NK-92 (cell line): ENCODE data around the gene RBM38.
A peak's percentile ranks its signal among the peaks of the same experiment; 100 is the strongest.

Experiments used
- DNase-seq: peaks from one replicate; lab custom pipeline; 2025; ENCODE audit not compliant: unreplicated experiment; lab: John Stamatoyannopoulos, UW

Gene RBM38

DNA sequence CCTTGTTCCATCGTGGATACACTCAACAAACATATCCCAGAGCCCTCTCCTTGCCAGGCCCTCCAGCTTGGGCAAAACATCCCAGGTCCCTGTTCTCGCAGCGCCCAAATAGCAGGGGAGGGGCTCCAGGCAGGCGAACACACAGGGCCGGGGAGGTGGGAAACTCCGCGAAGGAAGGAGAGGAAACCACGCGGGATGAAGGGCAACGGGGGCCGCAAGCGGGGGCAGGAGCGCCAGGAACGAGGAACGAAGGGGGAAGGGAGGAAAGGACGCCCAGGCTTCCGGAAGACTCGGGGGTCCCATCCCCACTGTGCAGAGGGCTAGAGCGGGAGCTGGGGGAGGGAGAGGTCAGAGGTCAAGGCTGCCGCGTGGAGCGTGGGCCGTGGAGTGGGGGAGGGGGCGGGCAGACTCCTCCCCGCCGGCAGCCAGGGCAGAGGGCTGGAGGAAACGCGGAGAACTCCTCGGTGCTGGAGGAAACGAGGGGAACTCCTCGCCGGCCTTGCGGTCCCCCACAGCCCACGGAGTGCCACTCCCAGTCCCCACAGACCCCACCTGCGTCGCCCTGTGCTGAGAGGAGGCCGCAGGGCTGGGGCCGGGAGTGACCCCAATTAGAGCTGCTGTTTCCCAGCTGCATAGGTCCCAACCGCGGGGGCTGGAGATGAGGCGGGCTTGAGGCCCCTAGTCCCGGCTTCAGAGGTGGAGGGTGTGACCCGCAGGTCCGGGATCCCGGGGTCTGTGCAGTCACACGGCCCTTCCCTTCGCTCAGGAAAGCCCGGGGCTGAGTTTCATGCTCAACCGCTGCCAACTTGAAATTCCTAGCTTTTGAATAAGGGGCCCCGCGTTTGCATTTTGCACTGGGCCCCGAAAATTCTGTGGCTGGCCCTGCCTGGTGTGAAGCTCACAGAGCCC lies 1.2 kb upstream of the RBM38 start:
- DNase-seq, result no peak

DNA sequence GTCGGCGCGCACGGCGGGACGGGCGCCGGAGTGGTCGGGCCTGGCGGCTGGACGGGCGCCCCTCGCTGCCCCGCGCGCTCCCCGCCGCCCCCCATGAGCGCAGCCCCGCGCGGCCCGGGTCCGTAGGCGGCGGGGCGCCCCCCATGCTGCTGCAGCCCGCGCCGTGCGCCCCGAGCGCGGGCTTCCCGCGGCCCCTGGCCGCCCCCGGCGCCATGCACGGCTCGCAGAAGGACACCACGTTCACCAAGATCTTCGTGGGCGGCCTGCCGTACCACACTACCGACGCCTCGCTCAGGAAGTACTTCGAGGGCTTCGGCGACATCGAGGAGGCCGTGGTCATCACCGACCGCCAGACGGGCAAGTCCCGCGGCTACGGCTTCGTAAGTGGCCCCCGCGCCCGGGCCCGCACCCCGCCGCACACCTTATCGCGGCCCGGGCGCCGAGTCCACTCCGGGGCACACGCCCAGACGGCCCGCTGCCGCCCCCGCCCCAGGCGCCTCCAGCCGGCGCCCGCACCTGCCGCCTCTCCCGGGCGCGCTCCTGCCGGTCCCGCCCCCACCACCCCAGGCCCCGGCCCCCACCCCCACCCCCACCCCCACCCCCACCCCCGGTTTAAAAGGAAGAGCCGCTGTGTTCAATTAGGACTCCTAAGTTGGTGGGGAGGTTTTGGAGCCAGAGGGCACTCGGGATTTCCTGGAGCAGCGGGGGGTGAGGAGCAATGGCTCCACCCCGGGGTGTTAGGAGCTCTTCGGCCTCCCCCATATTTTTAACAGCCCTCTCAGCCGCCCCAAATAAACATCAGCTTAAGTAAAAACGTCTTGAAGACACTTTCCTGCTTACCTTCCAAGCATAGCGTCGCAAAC lies 474 bp downstream of the RBM38 start:
- no peak for DNase-seq

GRCh38 chr20:57392512-57393271 lies 1.5 kb downstream of the RBM38 start:
- peak; percentile 25 for DNase-seq

- no peak for DNase-seq
These were observed 2.3 kb downstream of the RBM38 start for GRCh38 chr20:57393321-57394120.

DNA sequence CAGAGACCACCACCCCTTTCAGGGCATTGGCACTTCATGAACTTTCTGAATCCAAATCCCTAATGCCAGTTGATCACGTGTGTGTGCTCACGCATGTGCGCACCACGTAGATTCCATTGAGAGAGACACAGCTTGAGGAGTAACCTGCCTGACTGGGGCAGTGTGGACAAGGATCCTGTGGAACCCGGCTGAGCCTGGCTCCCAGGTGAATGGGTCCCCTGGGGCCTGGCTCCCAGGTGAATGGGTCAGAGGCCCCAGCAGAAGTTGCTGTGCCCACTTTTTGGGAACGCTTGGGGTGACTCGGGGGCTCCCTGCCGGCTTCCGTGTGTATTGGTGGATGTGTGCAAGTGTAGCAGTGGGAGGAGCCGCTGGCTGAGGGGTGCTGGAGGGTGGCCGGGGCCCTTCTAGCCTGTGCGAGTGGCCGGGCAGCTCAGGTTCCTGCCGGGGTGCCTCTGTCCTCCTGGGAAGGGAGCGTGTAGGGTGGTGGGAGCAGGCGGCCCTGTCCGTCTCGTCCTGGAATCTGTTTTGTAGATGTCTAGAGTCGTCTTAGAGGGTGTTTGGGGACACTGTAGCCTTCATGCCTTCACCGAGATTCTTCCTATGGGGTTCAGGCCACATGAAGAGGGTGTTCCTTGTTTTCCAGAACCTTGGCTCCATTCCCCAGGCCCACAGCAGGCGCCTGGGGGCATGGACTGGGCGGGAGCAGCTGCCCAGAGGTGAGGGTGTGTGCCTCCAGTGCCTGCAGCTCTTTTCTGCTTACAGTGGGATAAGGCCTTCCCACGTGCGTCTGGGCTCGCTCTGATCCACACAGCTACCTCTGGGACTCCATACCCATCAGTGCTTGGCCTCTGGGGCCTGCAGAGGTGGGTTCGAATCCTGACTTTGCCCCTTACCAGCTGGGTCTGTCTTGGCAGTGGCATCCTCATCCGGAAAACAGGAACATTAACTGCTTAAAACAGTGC lies 3.2 kb downstream of the RBM38 start:
- DNase-seq, result no peak

- no peak for DNase-seq
These were observed 4.1 kb downstream of the RBM38 start for GRCh38 chr20:57395111-57395966.

DNA sequence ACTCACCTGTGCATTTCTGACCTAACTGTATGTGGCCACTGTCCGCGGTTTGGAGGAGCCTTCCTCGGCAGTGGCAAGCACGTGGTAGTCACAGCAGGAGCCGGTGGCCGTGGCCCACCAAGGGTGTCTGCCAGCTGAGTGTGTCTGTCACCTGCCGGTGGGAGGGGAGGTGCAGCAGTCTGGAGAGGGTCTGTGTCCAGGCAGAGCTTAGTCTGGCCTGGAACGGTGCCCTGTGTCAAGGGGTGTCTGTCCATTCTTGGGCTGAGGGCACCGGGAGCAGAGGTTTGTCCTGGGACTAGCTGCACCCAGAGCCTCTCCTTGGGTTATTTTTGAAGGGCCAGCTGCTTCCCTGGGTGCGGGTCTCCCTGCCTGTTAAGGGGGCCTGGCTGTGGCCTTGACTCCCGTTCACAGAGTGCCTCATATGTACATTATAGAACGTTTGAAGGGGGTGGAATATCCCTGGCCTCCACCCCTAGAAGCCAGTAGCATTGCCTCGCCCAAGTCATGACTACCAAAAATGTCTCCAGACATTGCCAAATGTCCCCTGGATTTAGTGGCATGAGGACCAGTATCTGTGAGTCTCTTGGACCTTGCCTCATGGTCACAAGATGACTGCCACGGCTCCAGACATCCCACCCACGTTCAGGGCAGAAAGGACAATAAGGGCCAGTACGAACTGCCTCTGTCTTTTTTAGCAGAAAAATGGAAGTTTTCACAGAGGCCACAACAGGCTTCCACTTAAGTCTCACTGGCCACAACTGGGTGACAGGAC lies 5.2 kb downstream of the RBM38 start:
- no peak for DNase-seq

GRCh38 chr20:57396984-57397692 lies 5.9 kb downstream of the RBM38 start:
- DNase-seq, result no peak

- no peak for DNase-seq
These were observed 6.5 kb downstream of the RBM38 start for GRCh38 chr20:57397693-57398108.

DNA sequence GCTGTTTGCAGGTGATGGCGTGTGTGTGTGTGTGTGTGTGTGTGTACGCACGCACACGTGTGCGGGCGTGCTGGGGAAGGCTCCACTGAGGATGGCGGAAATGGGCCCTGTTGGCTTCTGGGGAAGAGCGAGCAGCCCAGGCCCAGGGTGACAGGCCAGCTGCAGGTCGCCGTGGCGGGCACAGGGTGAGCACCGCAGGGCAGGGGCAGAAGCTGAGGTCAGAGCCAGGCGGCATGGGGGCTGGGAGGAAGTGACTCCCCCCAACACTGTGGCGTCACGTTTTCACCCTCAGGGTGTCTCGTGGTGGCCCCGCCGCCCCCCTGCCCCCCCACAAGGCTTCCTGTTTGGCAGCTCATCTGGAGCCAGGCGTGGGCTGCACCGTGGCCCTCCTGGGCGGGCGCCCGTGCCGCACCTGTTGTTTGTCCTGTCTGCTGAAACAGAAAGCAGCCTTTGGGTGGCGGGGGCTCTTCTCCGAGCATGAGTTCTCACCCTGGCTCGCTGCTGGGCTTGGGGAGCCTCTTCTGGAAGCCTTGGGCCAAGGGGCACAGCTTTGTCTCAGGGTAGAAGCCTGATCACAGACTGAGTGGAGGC lies 7.1 kb downstream of the RBM38 start:
- DNase-seq, result peak; percentile 70

DNA sequence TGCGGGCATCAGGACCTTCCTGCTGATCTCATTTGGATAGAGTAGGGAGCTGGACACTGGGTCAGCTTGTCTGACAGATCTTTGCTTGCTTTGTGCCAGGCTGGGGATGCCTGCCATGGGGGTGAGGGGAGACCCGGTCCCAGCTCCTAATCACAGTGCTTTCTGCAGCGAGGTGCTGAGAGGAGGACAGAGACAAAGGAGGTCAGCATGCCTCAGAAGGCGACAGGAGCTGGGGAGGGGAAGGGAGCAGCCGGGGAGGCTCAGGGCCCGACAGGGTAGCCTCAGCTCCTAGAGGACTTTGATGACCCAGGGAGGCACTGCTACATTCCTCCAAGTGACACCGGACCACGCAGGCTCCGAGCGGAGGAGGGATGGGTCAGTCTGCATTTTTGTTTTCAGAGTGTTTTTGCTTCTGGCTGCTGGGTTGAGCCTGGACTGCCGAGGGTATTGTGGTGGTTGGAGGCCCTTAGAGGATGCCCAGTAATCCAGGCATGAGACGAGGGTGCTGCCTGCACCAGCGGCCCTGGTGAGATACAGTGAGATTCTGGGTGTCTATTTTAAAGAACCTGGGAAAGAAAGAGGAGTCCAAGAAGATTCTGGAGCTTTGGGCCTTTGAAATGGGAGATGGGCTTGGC lies 7.8 kb downstream of the RBM38 start:
- DNase-seq, result no peak

- DNase-seq, result no peak
These were observed 8.5 kb downstream of the RBM38 start for GRCh38 chr20:57399587-57400155.

DNA sequence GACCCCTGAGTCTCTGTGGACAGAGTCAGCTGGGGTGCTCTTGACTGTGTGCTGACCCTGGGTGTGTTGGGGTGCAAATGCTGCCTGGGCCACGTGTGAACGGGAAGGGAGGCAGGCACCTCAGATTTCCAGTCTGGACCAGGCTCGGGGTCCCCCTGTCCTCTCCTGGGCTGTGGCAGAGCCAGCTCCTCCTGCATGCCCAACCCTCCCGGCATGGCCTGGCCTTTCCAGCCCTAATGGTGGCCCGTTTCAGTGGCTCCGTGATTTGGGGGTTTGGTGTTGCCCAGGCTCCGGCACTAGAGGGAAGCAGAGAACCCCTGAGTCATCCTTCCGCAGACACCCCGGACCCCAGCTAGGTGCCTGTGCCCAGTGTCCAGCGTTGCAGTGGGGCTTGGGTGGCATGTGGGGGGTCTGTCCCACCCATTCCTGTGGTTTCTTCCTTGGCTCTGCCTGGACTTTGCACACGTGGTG lies 9.1 kb downstream of the RBM38 start:
- no peak for DNase-seq

DNA sequence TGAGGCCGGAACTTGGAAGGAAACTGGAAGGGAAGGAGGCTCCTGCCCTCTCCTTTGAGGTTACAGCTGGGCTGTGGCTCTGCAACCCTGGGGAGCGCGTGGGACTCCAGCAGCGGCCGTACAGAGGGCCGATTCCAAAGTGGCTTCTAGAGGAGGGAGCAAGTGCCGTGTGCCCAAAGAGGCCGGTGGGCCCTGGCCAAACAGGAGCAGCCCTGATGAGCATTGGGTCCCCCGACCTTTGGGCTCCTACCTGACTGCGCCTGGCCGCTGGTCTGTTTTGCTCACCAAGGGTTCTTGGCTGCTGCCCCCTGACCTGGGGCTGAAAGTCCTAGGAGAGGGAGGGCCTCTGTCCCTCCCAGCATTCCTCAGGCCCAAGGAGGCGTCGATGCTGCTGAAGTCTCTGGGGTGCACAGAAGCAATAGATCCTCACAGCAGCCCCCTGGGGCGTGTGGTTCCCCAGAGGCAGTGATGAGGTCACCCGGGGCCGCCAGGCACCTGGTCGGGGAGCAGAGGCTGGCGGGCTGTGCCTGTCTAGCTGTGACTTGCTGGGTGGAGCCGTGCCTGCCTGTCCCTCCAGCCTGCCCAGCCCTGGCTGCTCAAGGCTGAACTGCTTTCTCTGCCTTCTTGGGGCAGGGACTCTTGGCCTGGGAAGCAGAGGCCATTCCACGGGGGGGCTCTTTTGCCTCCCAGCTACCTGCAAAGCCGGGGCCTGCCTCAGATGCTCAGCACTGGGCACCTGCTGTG lies 9.8 kb downstream of the RBM38 start:
- DNase-seq, result no peak

DNA sequence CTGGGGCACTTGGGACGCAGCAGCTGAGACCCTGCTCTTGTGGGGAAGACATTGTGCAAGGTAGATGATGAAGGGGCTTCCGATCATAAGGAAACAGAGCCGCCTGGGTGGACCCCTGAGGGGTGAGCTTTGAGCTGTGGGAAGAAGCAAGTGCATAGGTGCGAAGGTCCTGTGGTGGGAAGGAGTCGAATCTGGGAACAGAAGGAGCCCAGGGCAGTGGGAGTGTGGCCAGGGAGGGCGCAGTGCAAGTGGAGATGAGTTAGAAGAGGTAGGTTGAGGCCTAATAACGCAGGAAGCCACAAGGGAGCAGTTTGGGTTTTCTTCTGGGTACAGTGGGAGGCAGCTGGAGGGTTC lies 10.3 kb downstream of the RBM38 start:
- DNase-seq, result no peak
